SKM-1 treated with dmso at 0.1 percent for 144 hours (cell line): ENCODE data around the gene ASB13.

Source experiments
- DNase-seq: peaks from one replicate; lab custom pipeline; 2025; ENCODE audit not compliant: unreplicated experiment; lab: John Stamatoyannopoulos, UW

ASB13 gene

GRCh38 chr10:5670662-5671375 is 4.4 kb upstream of the ASB13 start:
- DNase-seq, result no peak

DNA sequence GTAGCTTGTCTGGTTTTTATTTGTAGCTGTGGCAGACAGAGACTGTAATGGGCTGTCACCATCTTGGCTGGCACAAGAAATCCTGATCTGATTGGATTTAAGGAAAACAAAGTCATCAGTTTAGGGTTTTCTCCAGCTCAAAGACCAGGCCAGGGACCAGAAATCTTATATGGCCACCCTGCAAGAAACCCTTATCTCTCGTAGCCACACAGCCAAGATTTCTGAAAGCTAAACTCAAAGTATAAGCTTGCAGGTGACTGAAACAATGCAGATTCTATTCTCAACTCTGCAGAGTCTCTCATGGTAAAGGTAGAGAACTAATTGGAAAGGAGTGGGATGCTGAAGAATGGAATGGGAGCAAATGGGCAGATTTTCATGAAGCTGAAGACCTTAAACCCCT is 3.2 kb upstream of the ASB13 start:
- DNase-seq, result no peak

- DNase-seq, result no peak
Observed at GRCh38 chr10:5668429-5668828, 2.0 kb upstream of the ASB13 start.

DNA sequence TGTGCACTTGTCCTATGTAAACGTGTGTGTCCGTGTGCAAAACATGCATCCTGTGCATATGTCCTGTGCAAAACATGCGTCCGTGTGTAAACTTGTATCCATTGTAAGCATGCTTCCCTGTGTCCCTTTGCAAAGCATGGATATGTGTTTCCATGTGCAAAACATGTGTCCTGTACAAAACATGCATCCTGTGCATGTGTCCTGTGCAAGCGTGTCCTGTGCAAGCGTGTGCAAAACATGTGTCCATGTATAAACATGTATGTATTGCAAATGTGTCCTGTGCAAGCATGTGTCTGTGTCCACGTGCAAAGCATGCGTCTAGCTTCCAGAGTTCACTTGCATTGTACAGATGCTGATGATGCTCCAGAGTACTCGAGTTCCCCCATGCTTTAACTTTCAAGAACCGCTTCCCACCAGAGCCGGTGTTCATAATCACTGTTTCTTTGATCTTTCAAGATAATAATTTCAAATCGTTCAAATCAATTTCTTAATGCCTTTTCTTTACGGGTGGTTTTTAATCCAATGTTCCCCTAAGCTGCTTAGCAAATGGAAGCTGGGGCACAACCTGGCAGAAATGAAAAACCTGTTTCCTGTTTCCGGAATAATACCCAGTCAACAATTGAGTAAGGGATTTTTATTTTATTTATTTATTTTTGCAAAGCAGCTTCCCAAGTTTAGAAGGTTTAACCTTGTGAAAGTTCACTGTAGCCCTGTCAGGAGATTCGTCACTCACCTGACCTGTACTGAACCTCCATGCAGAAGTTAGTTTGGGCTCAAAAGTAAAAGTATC is 641 bp upstream of the ASB13 start:
- DNase-seq, result no peak

GRCh38 chr10:5665373-5666007 is 905 bp downstream of the ASB13 start:
- no peak for DNase-seq

- DNase-seq, result no peak
Observed at GRCh38 chr10:5663692-5664427, 2.5 kb downstream of the ASB13 start.

DNA sequence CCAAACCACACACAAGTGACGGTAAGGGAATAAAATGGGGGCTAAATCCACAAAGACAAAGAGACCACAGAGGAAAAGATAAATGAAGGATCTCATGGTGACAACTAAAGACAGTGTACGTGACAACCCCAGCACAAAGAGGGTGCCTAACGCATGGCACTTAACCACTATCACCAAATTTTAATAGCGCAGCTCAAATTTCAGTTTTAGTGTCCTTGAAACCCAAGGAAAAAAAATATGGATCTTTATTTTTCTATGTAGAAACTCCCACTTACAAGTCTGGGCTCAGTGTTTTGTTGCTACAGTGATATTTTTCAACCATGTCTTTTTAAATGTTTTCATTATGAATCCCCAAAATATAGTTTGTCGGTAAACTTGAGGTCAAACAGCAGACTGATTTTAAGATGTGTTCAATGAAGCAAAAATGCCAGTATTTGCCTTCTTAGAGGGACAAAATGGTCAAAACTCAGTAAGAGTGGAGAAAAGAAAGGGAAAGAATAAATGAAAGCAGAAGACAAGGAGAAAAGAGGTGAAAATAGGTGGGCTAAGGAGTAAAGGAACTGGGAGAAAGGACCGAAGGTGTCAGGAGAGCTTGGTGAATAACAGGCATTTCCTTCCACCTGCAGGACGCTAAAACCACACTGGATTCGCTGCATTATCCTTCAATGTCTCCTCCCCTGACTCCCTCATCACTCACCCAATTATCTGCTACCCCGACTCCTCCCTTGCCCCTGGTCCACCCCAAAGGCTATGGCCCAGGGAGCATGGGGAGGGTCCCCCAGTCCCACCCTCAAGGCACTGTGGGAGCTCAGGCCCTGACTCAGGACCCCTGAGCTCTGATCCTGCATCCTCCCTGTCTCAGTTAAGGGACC is 3.5 kb downstream of the ASB13 start:
- no peak for DNase-seq

DNA sequence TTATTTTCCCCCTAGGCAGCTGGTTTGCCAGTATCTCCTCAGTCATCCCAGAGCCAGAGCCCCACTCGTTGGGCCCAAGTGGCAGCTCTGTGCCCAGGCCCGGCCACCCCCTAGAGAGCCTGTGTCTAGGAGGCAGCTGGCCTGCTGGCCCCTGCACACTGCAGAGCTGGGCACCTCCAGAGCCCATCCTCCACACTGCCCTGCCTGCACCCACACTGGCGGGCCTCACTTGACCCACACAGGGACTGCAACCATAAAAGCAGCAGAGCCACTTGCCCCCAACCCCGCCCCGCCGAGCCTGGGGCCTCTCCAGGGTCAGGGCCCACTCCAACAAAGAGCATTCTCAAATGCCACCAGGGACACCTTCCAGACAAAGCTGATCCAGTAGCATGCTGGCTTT is 5.4 kb downstream of the ASB13 start:
- DNase-seq, result no peak

- peak; percentile 76 for DNase-seq
Observed at GRCh38 chr10:5659702-5660528, 6.5 kb downstream of the ASB13 start.

DNA sequence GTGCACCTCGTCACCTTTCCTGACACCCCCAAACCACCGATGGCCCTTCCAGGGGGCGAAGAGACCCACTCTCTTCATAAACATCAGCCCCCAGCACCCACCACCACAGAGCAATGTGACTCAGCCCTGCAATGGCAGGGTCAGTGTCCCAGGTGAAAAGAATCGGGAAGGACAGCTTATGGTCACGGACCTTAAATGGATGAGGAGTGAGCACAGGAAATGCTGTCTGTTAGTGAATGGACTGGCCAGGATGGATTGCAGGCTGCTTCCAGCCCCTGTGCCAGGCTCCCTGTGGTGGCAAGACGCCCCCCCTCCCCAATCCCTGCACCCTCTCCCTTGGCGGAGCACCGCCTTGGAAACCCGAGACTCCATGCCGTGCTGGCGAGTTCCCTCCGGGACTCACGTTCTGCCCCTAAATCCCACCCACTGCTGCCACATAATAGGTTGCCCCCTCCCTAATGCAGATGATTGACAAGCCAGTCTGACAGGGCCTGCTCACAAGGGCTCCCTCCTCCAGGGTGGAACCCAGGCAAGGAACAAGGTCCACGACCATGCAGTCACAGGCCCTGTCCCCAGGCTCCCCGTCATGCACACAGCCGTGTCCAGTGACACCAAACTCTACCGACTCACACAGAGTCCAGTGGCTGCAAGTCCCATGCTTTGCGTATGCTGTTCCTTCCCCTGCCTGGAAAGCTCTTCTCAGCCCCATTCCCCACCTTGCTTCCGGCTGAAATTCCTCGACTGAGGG is 7.3 kb downstream of the ASB13 start:
- no peak for DNase-seq

DNA sequence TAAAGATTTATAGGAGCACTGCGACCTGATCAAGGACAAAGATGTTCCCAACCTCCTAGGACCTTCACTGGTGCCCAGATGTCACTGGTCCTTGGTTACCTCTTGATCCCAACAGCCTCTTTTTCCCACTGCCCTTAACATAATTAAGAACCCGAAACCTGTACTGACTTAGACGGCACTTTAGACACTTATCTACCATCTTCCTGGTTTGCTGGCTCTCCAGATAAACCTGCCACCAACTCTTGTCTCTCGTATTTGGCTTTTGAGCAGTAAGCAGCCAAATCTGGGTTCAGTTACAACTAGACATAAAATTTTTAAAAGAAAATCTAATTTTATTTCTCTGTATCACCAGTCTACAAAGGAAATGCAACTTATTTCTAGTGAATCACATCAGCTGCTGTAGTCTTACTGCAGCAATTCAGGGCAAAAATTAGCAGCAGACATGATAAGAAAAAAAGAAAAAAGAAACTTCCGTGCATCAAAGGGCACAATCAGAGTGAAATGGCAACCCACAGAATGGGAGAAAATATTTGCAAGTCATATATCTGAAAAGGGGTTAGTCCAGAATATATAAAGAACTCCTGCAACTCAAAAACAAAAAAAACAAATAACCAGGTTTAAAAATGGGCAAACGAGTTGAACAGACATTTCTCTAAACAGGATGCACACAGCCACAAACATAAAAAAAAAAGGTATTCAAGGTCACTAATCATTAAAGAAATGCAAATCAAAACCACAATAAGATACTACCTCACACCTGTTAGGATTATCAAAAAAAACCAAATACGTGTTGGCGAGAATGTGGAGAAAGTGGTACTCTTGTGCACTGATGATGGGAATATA is 9.4 kb downstream of the ASB13 start:
- no peak for DNase-seq

DNA sequence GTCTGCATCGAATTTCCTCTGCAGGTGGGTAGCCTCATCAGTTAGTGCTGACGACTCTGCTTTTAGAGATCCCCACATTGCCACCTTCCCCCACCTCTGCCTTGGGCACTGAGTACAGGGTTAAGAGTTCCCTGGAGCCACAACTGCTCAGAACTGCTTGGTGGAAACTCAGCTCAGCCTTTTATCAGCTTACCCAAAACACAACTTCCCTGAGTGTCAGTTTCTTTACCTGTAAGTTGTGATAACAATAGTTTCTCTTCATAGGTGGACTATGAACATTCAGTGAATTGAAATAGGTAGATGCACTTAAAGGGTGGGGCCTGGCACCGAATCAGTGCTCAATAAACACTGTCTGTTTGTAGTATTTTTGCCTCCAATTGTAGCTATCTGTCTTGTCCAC is 11.3 kb downstream of the ASB13 start:
- DNase-seq, result no peak

DNA sequence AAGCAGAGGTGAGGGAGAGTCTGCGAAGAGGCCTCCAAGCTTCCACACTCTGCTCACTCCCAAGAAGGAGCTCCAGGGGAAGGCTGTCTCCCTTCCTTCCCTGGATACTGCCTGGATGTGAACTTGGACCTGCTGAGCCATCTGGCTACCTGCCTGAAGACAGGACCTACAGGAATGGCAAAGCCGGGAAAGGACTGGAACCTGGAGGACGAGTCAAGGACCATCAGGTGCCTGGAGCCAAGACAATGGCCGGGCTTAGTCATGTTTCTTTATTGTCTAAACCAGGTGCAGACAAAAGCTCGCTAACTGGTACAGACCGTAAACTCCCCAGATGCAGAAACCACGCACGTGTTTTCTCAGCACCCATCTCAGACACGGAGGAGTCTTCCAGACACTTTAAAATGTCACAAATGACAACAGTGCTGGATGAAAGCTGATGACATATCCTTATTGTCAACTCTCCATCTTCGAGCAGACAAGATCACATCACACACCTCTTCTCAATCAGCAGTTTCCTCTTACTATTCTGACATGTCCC is 12.1 kb downstream of the ASB13 start:
- no peak for DNase-seq

DNA sequence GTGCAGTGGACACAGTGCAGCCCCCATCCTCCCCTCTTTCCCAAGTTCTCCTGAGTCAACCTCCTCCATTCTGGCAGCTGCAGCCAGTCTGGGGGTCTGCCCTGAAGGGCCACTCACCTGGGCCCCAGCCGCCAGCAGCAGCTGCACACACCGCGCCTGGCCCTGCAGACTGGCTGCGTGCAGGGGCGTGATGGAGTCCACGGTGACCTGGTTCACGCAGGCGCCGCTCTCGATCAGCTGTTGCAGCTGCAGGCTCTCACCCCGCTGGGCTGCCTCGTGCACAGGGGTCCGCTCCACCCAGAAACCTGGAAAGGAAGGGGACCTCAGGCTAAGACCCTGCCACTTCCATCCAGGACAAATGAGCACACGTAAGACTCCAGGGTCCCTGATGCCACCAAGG is 13.6 kb downstream of the ASB13 start:
- DNase-seq, result no peak

- no peak for DNase-seq
Observed at GRCh38 chr10:5651388-5651764, 15.0 kb downstream of the ASB13 start.

DNA sequence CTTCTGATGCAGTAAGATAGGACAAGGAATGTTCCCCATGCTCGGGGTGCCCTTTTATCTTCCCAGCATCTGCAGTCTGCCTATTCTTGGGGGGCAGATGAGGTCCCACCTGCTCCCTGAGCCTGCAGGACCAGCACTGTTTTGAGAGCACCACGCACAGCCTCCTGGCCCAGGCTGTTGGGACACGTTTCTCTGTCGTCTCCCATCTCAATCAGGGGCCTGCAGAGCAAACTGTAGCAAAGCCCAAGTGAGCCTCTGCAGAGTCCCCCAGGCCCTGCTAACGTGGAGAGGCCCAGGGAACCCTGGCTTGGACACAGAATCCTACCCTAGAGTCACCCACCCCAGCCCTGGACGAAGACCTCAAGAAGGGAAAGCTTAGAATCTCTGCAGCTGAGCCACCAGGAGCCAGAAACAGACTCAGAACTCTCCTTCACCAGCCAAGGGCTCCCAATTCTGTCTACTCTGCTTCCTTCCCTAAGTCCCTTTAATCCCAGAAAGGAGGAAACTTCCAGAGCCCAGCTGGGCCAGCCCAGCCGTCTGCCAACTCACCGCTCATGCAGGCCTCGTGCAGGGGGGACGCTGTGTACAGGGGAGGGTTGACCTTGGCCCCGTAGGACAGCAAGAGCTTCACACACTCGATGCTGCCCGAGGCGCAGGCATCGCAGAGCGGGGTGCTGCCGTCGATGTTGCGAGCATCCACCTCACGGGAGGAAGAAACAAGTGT is 15.6 kb downstream of the ASB13 start:
- no peak for DNase-seq

DNA sequence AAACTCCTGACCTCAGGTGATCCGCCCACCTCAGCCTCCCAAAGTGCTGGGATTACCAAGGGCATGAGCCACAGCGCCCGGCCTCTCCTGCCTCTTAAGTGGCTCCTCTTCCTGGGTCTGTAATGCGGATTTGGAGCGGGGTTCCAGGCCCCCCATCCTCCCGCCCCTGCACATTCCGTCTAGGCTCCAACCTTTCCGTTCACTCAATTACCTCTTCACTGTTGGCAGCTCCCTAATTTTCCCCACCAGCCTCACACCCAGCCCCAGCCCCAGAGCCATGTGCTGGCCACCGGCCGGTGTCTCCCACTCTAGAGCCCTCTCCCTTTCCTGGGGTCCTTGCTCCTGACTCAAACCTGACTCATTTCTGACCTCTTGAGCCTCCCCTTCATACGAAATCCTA is 16.6 kb downstream of the ASB13 start:
- DNase-seq, result no peak
